HG03469 (cell line): Measurements from ENCODE around the gene ACSF2.

Source experiments
- ATAC-seq: cut with Tn5 transposase; IDR thresholded peaks from one replicate; pipeline ENCODE4 v1.9.1; 2021; ENCODE audit warnings: mild to moderate bottlenecking, moderate library complexity, moderate number of reproducible peaks; ENCODE audit not compliant: unreplicated experiment

The ACSF2 gene

GRCh38 chr17:50518384-50519023, 92.5 kb downstream of the ACSF2 start:
- no peak for ATAC-seq

GRCh38 chr17:50519141-50519834, 93.3 kb downstream of the ACSF2 start:
- ATAC-seq = no peak

- ATAC-seq = no peak
Measured at GRCh38 chr17:50520483-50520882, 94.5 kb downstream of the ACSF2 start.

DNA sequence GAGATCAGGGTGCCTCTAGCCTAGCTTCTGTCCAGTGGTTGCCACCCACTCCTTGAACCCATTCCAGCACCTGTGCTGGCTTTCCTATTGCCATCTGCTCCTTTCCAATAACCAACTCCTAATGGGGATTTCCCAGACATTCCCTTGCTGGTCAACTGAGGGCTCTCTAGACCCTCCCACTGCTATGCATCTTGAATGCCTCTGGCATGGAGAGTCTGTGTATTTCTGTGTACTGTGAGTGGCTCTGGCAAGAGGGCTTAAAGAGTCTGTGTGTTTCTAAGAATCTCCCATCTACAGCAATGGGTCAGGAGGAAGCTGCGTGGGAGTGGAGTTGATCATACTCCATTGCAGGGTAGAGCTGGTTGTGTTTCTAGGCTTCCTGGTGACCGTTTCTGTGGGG, 95.5 kb downstream of the ACSF2 start:
- ATAC-seq = no peak

DNA sequence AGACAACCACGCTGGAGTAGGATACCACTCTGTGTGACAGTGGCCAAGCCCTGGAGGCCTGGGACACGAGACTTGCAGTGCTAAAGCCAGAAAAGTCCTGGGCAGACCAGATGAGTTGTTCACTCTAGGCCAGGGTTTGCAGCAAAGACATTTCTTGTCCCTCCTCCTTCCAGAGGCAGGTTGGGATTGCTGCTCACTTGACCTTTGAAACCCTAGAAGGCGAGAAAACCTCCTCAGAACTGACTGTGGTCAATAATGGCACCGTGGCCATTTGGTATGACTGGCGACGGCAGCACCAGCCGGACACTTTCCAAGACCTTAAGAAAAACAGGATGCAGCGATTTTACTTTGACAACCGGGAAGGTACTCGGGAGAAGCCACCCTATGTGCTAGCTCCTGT, 96.7 kb downstream of the ACSF2 start:
- ATAC-seq = no peak

DNA sequence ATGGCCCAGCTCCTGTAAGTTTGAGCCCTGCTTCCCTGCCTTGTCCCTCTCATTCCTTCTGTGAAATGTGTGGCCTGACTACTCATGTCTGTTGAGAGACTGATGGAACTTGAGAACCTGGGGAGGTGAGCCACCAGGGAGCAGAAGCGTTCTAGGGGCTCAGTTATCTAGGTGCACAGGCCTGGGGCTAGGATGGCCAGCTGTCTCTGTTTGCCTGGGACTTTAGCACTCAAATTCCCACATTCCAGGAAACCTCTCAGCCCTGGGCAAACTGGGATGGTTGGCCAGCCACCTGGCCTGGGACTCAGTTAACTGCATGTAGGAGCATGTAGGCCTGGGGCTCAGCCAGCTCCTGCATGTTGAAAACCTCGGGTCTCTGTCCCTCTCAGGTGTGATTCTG, 97.2 kb downstream of the ACSF2 start:
- no peak for ATAC-seq
